Breast epithelium (tissue), 3 donors: ENCODE data around the gene ZNF614.
"Not testable (repeated sequence)": the region's sequence is repeated elsewhere in the genome, so short reads cannot be mapped to it uniquely, and the experiment has no call there.

Experiments
- CTCF ChIP-seq, 3 donors: fragments of 450-650 bp; IDR thresholded peaks; one replicate each; pipeline ENCODE4 v1.5.1; 2016 to 2017; ENCODE audit warnings: antibody characterized with exemption in 3 of 3, mild to moderate bottlenecking in 3 of 3, moderate library complexity in 3 of 3
- POLR2AphosphoS5 ChIP-seq, 3 donors: sonication (generic); formaldehyde crosslinking; IDR thresholded peaks; one replicate each; pipeline ENCODE4 v1.6.1; 2017; ENCODE audit warnings: antibody characterized with exemption in 3 of 3

- not testable (repeated sequence) for TF ChIP-seq POLR2AphosphoS5, CTCF (IDR thresholded peaks at IDR 0.05)
These were observed 47.3 kb downstream of the ZNF614 start for GRCh38 chr19:51980926-51981325.
